IMR-90 (cell line): ENCODE data around the gene PRKACA. TPM values are rescaled to one million over a fixed set of nuclear protein-coding genes. Genes with fewer than 3 reads are reported as not detected.

Experiments
- ATAC-seq: fragments of 200-7000 bp; cut with Tn5 transposase; 2 replicates; pipeline ENCODE4 v1.9.1; 2020; ENCODE audit warnings: low read depth, mild to moderate bottlenecking, moderate library complexity
- BruUV-seq: library from RNA; stranded (reverse); fragments of 400-500 nt; replicated peaks from 2 replicates; lab custom pipeline; 2021; lab: Mats Ljungman, UMichigan
- CTCF ChIA-PET: fragments of 300-600 bp; formaldehyde crosslinking; extraction: SDS; loops from one replicate; lab custom pipeline; 2021; ENCODE audit warnings: antibody characterized with exemption; lab: Yijun Ruan, JAX
- POLR2A ChIA-PET: fragments of 300-600 bp; sonication (Branson Sonifier 250); formaldehyde crosslinking; loops from one replicate; lab custom pipeline; 2022; ENCODE audit warnings: antibody characterized with exemption; ENCODE audit not compliant: unreplicated experiment; lab: Charles Lee
- DNase-seq: peaks from one replicate; pipeline ENCODE4 v3.0.0; 2013
- H2AFZ ChIP-seq: replicated peaks from 2 replicates; pipeline ENCODE3; 2013; ENCODE audit warnings: low read length, mild to moderate bottlenecking; ENCODE audit not compliant: poor library complexity
- H2AK5ac ChIP-seq: 2 replicates; pipeline ENCODE4 v1.6.1; 2013; ENCODE audit warnings: low read depth, low read length, inconsistent platforms
- H2AK9ac ChIP-seq: replicated peaks from 2 replicates; pipeline ENCODE3; 2013; ENCODE audit warnings: mild to moderate bottlenecking, low read depth, low read length, moderate library complexity; ENCODE audit not compliant: poor library complexity
- H2BK120ac ChIP-seq: 2 replicates; pipeline ENCODE4 v1.6.1; 2013; ENCODE audit warnings: low read depth, low read length, inconsistent platforms
- H2BK15ac ChIP-seq: 3 replicates; pipeline ENCODE4 v1.6.1; 2013; ENCODE audit warnings: low read depth, low read length, inconsistent platforms
- H2BK20ac ChIP-seq: 2 replicates; pipeline ENCODE4 v1.6.1; 2013; ENCODE audit warnings: low read depth, mild to moderate bottlenecking, inconsistent platforms, low read length, moderate library complexity
- H2BK5ac ChIP-seq: 2 replicates; pipeline ENCODE4 v1.6.1; 2013; ENCODE audit warnings: mild to moderate bottlenecking, low read depth, low read length, inconsistent platforms; ENCODE audit not compliant: poor library complexity, severe bottlenecking
- H3K14ac ChIP-seq: replicated peaks from 2 replicates; pipeline ENCODE4 v1.6.1; 2013; ENCODE audit warnings: low read depth, low read length, inconsistent platforms
- H3K18ac ChIP-seq: 2 replicates; pipeline ENCODE4 v1.6.1; 2013; ENCODE audit warnings: low read depth, low read length, control low read depth
- H3K23ac ChIP-seq: 2 replicates; pipeline ENCODE4 v1.6.1; 2013; ENCODE audit warnings: low read depth, low read length, inconsistent platforms
- H3K27ac ChIP-seq: 2 replicates; pipeline ENCODE4 v1.5.1; 2013; ENCODE audit warnings: mild to moderate bottlenecking, control low read depth, low read length; ENCODE audit not compliant: insufficient read depth
- H3K27me3 ChIP-seq: 2 replicates; pipeline ENCODE4 v1.6.1; 2013; ENCODE audit warnings: low read length; ENCODE audit not compliant: control insufficient read depth, insufficient read depth
- H3K36me3 ChIP-seq: 2 replicates; pipeline ENCODE4 v1.6.1; 2013; ENCODE audit warnings: low read length, mixed read lengths; ENCODE audit not compliant: control insufficient read depth, insufficient read depth
- H3K4ac ChIP-seq: 2 replicates; pipeline ENCODE4 v1.6.1; 2013; ENCODE audit warnings: low read depth, low read length, inconsistent platforms
- H3K4me1 ChIP-seq: 2 replicates; pipeline ENCODE4 v1.6.1; 2013; ENCODE audit warnings: low read length, mixed read lengths; ENCODE audit not compliant: control insufficient read depth, insufficient read depth
- H3K4me2 ChIP-seq: 2 replicates; pipeline ENCODE4 v1.6.1; 2013; ENCODE audit warnings: low read depth, mild to moderate bottlenecking, control low read depth, low read length, moderate library complexity
- H3K4me3 ChIP-seq: 2 replicates; pipeline ENCODE4 v1.5.1; 2013; ENCODE audit warnings: low read depth, mild to moderate bottlenecking, control low read depth, low read length, moderate library complexity; ENCODE audit not compliant: insufficient read depth
- H3K56ac ChIP-seq: 2 replicates; pipeline ENCODE4 v1.6.1; 2013; ENCODE audit warnings: low read length, inconsistent platforms; ENCODE audit not compliant: insufficient read depth; ENCODE audit errors: extremely low read depth
- H3K79me1 ChIP-seq, 2 experiments: 2 replicates each; pipeline ENCODE4 v1.6.1; 2013; ENCODE audit warnings: low read length in 2 of 2, inconsistent platforms in 1 of 2, low read depth in 1 of 2
- H3K9ac ChIP-seq: 2 replicates; pipeline ENCODE4 v1.6.1; 2013; ENCODE audit warnings: low read depth, low read length, control low read depth
- H3K9me1 ChIP-seq: 2 replicates; pipeline ENCODE4 v1.6.1; 2013; ENCODE audit warnings: low read length, inconsistent platforms; ENCODE audit not compliant: insufficient read depth
- H3K9me3 ChIP-seq: 2 replicates; pipeline ENCODE4 v1.6.1; 2013; ENCODE audit warnings: low read length; ENCODE audit not compliant: control insufficient read depth, insufficient read depth
- H4K20me1 ChIP-seq: 2 replicates; pipeline ENCODE4 v1.6.1; 2013; ENCODE audit warnings: low read length, inconsistent platforms; ENCODE audit not compliant: insufficient read depth
- H4K5ac ChIP-seq: 2 replicates; pipeline ENCODE4 v1.6.1; 2013; ENCODE audit warnings: mild to moderate bottlenecking, low read depth, low read length, control low read depth
- H4K8ac ChIP-seq, 2 experiments: 2 replicates each; pipeline ENCODE4 v1.6.1; 2013; ENCODE audit warnings: low read depth in 2 of 2, low read length in 2 of 2, control low read depth in 1 of 2, inconsistent platforms in 1 of 2
- H4K91ac ChIP-seq: 2 replicates; pipeline ENCODE4 v1.6.1; 2013; ENCODE audit warnings: low read depth, low read length, inconsistent platforms; ENCODE audit not compliant: insufficient read depth
- BHLHE40 ChIP-seq: fragments of 150-350 bp; IDR thresholded peaks from 2 replicates; pipeline ENCODE4 v1.6.1; 2016; ENCODE audit warnings: mild to moderate bottlenecking, low read depth, low read length
- MAZ ChIP-seq: IDR thresholded peaks from 2 replicates; pipeline ENCODE4 v1.6.1; 2012; ENCODE audit warnings: low read depth, mild to moderate bottlenecking, low read length, improper control_type of control experiment, moderate library complexity, borderline replicate concordance
- POLR2A ChIP-seq: IDR thresholded peaks from 2 replicates; pipeline ENCODE4 v1.6.1; 2012; ENCODE audit warnings: mild to moderate bottlenecking, low read depth, low read length
- RCOR1 ChIP-seq: IDR thresholded peaks from 2 replicates; pipeline ENCODE4 v1.6.1; 2012; ENCODE audit warnings: mild to moderate bottlenecking, low read length, improper control_type of control experiment; ENCODE audit not compliant: insufficient replicate concordance
- USF2 ChIP-seq: fragments of 150-350 bp; IDR thresholded peaks from 2 replicates; pipeline ENCODE4 v1.6.1; 2017; ENCODE audit warnings: mild to moderate bottlenecking, antibody characterized with exemption, low read length, low read depth
- WGBS, 2 experiments: methylation state at CpG; one replicate each; pipeline versions ENCODE4 v1.1.5 to v1.1.7; 2013; ENCODE audit warnings: missing lambda C conversion rate in 2 of 2; ENCODE audit not compliant: insufficient read length in 1 of 2; ENCODE audit errors: extremely low coverage in 2 of 2; 5-methylcytosine and 5-hydroxymethylcytosine counted together
- dilution Hi-C: fragments of 300-500 bp; cut with HindIII; formaldehyde crosslinking; loops from one replicate; pipeline ENCODE4 v1.14.3; 2018; ENCODE audit warnings: low sequenced_read_pairs; ENCODE audit not compliant: unreplicated experiment
- in situ Hi-C: fragments of 300-500 bp; cut with MboI; formaldehyde crosslinking; loops from 3 replicates; pipeline ENCODE4 v1.14.3; 2019; ENCODE audit warnings: low sequenced_read_pairs, inconsistent platforms, mixed read lengths
- intact Hi-C: fragments of 100-400 bp; cut with micrococcal nuclease; formaldehyde crosslinking; loops from 2 replicates; pipeline ENCODE4 v1.10.0; 2022
- polyA plus RNA-seq, 3 experiments: library from polyadenylated mRNA; depleted of rRNA; stranded (reverse); fragments of >200 nt; gene quantifications; 2 replicates each; pipeline ENCODE4 v1.2.3, GENCODE V29; 2012; ENCODE audit warnings: low replicate concordance in 1 of 3
- total RNA-seq: library from RNA; depleted of rRNA; stranded (reverse); fragments of >200 nt; gene quantifications from 2 replicates; pipeline ENCODE4 v1.2.3, GENCODE V29; 2012

PRKACA gene
- total and polyA plus RNA-seq, 2 of the 4 experiments (the other 2 are of a cell fraction) = 18.1 to 94.5 TPM

- Histone ChIP-seq H2BK5ac (no peak overlapping the region), H3K4me1 (no peaks in the 10 kb centered on the region), H2BK20ac (no peak overlapping the region), H3K14ac (no peak overlapping the region), H3K9me1 (peaks cover 3% of the 10 kb centered on the region; the same call in 1 of the 2 replicates), H3K4me3 (no peak overlapping the region), H4K5ac (no peak overlapping the region), H2BK120ac (no peak overlapping the region), H2AK5ac (no peak overlapping the region), H3K27ac (no peak overlapping the region), H3K79me1 (peaks cover 0 to 9% of the 10 kb centered on the region in 2 experiments; a peak in 2 of 4 replicates), H2AK9ac (peak overlapping the region; percentile 45), H3K18ac (no peak overlapping the region), H3K4me2 (no peak overlapping the region), H3K9me3 (no peaks in the 10 kb centered on the region), H3K36me3 (peaks cover 39% of the 10 kb centered on the region), H3K56ac (no peak overlapping the region), H4K20me1 (no peaks in the 10 kb centered on the region), H4K91ac (no peak overlapping the region), H2BK15ac (no peak overlapping the region), H3K23ac (no peak overlapping the region), H3K9ac (no peak overlapping the region), H4K8ac (no peak overlapping the region), H3K27me3 (no peaks in the 10 kb centered on the region), H2AFZ (no peak overlapping the region), H3K4ac (no peak overlapping the region)
- DNase-seq = no peak
- ChIA-PET POLR2A (no interaction called here), CTCF (no interaction called here)
- TF ChIP-seq USF2 (no peak), MAZ (no peak), BHLHE40 (no peak), POLR2A (no peak), RCOR1 (no peak)
- intact Hi-C loops = no loop called here
- dilution Hi-C loops = no loop called here
- 100% methylated on average over 3 of the region's 10 CpGs; no CpG with 5 or more reads in 1 of the 2 experiments for WGBS, 2 experiments
- BruUV-seq = no TSS peak
- ATAC-seq = no peak
- in situ Hi-C loops = no loop called here
Measured at GRCh38 chr19:14102756-14103155, 14.8 kb downstream of the PRKACA start.
